ENCODE results near the gene TTC6. TPM values are rescaled to one million over a fixed set of nuclear protein-coding genes. Genes with fewer than 3 reads are reported as not detected.
A peak's percentile ranks its signal among the peaks of the same experiment; 100 is the strongest.

TTC6 gene
- total RNA-seq, 1 experiment from 2014 or later, result not detected

DNA sequence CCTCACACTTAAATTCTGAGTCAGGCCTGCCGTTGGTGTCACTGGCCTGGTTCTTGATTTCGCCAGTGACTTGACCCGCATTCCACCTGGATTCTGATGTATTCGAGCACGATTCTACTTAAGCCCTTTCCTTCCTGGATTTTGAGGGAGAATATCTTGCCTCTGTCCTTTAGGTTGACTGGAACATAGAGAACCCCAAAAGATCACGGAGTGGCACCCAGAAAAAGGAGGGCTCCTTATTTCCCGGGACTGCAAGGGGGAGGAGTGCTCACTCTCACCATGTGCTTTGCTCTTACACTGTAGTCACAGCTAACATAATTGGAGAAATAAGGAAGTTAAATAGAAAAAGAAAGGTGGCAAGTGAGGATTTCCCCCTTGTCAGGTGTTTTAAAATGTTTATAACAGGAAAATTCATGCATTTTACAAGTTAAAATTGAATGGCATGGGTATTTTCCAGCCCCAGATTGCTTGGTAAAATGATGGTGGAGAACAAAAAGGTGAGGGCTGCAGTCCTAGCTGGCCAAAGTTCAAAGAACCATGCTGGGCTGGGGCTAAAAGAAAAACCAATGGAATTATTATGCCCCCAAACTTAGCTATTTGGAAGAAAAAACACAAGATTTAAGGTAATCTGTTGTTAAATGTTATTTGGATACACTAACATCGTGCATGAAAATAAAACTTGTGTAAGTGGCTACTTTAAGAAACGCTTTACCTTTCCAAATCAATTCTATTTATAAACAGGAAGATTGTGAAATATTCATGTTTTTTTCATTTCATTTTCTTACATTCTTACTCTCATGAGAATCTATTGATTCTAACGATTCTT is 9.2 kb upstream of the TTC6 start:
- DNase-seq (ENCODE audit: low read depth), result no peak

DNA sequence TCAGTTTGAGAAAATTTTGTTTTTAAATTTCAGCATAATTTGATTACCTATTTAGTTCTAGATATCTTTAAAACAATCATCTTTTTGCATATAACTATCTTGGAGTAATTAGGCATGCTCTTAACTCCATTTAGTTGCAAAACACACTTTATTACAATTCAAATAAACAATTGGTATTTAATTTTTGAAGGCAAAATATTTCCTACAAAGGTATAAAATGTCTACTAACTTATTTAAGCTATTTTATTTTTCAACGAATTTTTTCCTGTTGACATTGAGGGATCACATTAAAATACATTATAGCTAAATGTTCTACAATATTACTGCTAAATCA is 8.7 kb upstream of the TTC6 start:
- no peak for DNase-seq (ENCODE audit: low read depth)

GRCh38 chr14:37587131-37587803 is 8.2 kb upstream of the TTC6 start:
- DNase-seq (ENCODE audit: low read depth), result no peak

GRCh38 chr14:37587881-37588666 is 7.4 kb upstream of the TTC6 start:
- no peak for DNase-seq (ENCODE audit: low read depth)

- no peak for DNase-seq (ENCODE audit: low read depth)
Observed at GRCh38 chr14:37588667-37588955, 6.8 kb upstream of the TTC6 start.

DNA sequence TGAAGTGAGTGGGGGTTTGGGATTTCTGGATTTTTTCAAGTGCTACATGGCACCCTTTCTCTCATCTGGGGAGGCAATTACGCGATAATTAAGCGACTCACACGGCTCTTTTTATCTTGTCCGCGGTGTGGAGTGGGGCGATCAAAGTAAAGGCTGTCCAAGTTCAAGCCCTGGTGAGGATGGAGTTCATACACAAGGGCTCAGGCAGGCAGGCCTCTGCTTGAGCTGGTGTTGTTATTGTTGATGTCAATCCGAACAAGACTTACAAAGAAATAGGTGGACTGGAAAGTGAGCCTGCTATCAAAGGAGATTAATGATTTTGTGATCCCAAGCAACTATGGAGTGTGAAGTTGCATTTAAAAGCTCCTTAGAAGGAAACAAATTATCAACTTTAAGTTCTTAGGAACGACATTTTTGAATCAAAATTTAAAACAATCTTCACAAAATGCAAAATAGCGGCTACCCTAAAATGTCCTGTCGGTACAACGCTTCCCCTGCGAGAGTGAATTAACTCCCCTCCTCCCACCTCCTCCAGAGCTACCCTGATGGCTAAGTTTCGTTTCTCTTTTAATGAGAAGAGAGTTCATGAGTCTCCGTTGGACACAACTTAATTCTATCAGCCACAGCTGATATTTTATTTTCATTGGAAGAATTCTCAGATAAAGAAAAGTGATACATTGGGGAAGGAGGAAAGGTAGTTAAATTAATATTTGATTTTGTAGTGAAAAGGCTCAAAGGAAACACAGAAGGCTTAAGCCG is 6.3 kb upstream of the TTC6 start:
- no peak for DNase-seq (ENCODE audit: low read depth)

DNA sequence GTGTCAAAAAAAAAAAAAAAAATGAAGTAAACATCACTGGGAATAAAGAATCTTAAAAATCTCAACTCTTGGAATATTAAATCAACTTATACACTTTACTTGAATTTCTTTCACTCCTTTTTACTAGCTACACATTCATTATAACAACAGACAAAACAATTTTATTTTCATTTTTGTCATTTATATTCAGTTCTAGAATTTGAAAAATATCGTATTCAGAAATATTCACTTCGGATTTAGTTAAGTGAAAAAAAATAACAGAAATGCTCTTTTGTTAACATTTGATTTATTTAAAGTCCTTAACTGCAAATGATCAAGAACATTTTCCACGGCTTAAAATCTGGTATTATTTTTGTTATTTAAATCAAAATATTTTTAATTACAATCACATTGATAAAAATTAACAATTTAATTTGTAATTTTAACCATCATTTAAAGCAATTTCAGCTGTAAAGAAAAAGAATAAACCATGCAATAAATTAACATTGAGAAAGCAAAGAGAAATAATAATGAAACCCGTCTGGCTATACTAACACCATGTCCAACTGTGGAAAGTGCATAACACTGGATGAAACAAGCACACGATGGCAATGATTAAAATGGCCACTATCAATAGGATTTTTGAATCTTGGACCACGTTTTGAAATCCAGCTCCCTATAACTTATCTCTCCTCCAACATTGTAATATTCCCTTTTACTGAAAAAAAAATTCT is 5.6 kb upstream of the TTC6 start:
- no peak for DNase-seq (ENCODE audit: low read depth)

DNA sequence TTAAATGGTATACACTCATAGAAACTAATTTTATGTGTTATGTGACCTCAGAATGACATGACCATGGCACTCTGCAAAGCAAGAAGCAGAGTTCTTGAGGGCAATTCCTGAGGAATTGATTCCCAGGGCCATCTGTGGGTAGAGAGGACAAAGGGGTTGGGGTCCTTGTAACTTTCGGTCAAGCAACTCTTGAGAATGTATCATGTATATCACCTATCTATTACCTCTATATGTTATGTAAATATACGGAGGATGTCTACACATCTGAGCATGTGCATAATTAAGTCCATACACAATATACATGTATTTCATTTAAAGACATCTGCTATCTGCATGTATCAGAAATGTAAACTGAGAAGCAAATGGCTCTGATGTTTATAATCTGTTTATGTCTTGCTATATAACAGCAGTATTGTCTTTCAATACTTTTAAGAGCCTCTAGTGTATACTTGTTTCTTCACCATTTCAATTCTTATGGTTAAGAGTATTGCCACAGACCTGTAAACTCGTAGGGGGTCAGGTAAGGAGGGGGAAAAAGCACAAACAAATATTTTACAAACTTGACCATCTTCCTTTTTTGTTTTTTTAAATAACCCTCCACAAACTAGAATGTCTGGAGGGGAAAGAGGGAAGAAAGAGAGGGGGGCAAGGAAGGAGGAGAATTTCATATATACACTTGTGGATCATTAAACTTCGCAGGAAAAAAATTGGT is 4.8 kb upstream of the TTC6 start:
- no peak for DNase-seq (ENCODE audit: low read depth)

- no peak for DNase-seq (ENCODE audit: low read depth)
Observed at GRCh38 chr14:37591311-37591940, 4.0 kb upstream of the TTC6 start.

DNA sequence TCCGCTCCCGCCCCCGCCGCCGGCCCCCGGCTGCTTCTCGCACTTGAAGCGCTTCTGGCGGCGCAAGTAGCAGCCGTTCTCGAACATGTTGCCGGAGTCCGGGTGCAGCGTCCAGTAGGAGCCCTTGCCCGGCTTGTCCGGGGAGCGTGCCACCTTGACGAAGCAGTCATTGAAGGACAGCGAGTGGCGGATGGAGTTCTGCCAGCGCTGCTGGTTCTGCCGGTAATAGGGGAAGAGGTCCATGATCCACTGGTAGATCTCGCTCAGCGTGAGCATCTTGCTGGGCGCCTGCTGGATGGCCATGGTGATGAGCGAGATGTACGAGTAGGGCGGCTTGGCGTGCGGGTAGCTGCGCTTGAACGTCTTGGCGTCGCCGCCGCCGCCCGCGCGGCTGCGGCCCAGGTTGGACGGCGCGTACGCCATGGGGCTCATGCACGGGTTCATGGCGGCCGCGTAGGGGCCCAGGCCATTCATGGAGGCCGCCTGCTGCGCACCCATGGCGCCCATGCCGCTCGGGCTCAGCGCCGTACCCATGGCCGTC is 3.4 kb upstream of the TTC6 start:
- no peak for DNase-seq (ENCODE audit: low read depth)

GRCh38 chr14:37592482-37593408 is 2.7 kb upstream of the TTC6 start:
- DNase-seq (ENCODE audit: low read depth), result no peak

GRCh38 chr14:37593511-37594237 is 1.8 kb upstream of the TTC6 start:
- DNase-seq (ENCODE audit: low read depth), result no peak

DNA sequence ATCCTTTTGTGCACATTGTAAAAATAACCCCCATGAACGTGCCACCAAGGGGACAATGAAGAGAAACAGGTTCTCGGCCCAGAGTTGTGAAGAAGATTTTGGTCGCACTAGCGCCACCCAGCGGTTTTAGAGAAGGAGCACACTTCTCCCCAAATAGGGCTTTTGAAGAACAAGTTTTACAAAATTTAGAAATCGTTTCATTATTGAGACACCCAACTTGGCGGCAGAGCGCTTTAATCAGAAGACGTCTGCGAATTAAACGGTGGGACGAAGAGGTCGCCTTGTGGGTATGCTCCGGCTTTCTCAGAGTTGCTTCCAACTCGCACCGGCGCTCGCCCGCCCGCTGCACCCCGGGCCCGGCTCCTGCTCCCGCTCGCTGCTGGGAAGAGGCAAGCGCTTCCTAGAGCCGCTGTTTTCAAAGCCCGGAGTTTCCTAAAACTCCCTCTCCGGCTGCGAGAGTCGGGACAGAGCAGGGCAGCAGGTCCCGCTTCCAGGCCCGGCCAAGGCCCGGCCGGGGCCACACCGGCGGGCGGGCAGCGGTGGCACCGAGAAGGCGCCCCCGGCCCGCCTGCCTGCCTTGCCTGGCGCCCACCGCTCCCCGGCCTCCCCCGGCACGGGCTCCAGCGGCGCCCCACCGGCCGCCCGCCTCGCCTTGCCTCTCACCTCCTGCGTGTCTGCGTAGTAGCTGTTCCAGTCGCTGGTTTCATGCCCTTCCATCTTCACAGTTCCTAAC is 1.0 kb upstream of the TTC6 start:
- peak; percentile 69 for DNase-seq (ENCODE audit: low read depth)

- DNase-seq (ENCODE audit: low read depth), result peak; percentile 33
Observed at GRCh38 chr14:37595809-37596621, 586 bp downstream of the TTC6 start.

GRCh38 chr14:37596790-37597472 is 1.5 kb downstream of the TTC6 start:
- DNase-seq (ENCODE audit: low read depth), result no peak

DNA sequence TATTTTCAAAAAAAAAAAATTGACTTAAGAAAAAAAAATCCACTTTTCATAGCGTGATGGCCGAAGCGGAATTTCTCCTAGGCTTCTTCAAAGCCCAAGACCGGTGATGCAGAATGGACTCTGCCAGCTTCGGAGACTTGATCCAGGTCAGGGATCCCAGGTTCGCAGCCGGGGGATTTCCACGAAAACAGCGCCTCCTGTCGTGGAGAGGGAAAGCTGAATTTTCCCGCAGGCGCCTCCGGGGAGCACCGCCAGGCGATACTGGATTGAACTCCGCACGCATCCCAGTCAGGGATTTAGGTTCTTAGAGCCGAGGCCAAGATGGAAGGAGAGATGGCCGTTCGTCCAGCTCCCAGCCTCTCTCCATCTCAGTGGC is 2.1 kb downstream of the TTC6 start:
- DNase-seq (ENCODE audit: low read depth), result no peak
